SK-N-SH treated with all-trans-retinoic acid at 6 μM for 48 hours (cell line): ENCODE data around the gene INHBC.
"Not testable (repeated sequence)": the region's sequence is repeated elsewhere in the genome, so short reads cannot be mapped to it uniquely, and the experiment has no call there.

Experiments used
- ATAC-seq: fragments of 200-7000 bp; cut with Tn5 transposase; 3 replicates; pipeline ENCODE4 v1.9.1; 2020; ENCODE audit warnings: mild to moderate bottlenecking, moderate library complexity
- ARNTL ChIP-seq: fragments of 450-650 bp; formaldehyde crosslinking; IDR thresholded peaks from 2 replicates; pipeline ENCODE4 v1.5.0; 2020; ENCODE audit warnings: low read depth, mild to moderate bottlenecking, moderate library complexity, borderline replicate concordance
- BACH2 ChIP-seq: fragments of 250-450 bp; sonication (Bioruptor Pico); IDR thresholded peaks from 2 replicates; pipeline ENCODE4 v1.9.0; 2021; ENCODE audit warnings: mild to moderate bottlenecking, borderline replicate concordance
- CREB5 ChIP-seq: fragments of 250-450 bp; sonication (Bioruptor Pico); IDR thresholded peaks from 2 replicates; pipeline ENCODE4 v1.5.1; 2020; ENCODE audit warnings: low read depth, mild to moderate bottlenecking, moderate library complexity
- CSDC2 ChIP-seq: fragments of 250-450 bp; sonication (Bioruptor Pico); IDR thresholded peaks from 2 replicates; pipeline ENCODE4 v1.5.0; 2020; ENCODE audit warnings: mild to moderate bottlenecking, moderate library complexity
- CSRNP3 ChIP-seq: fragments of 250-450 bp; sonication (Bioruptor Pico); IDR thresholded peaks from 2 replicates; pipeline ENCODE4 v1.5.1; 2021; ENCODE audit warnings: mild to moderate bottlenecking, moderate library complexity
- ESRRG ChIP-seq: fragments of 250-450 bp; sonication (Bioruptor Pico); IDR thresholded peaks from 2 replicates; pipeline ENCODE4 v1.6.1; 2021; ENCODE audit warnings: mild to moderate bottlenecking
- ISL1 ChIP-seq: fragments of 250-450 bp; sonication (Bioruptor Pico); IDR thresholded peaks from 2 replicates; pipeline ENCODE4 v2.1.2; 2022; ENCODE audit warnings: mild to moderate bottlenecking, moderate library complexity
- OSR1 ChIP-seq: fragments of 250-450 bp; sonication (Bioruptor Pico); IDR thresholded peaks from 2 replicates; pipeline ENCODE4 v1.8.0; 2022; ENCODE audit warnings: moderate library complexity, mild to moderate bottlenecking, inconsistent platforms
- POU6F1 ChIP-seq: fragments of 250-450 bp; sonication (Bioruptor Pico); IDR thresholded peaks from 2 replicates; pipeline ENCODE4 v1.8.0; 2021; ENCODE audit warnings: low read depth, mild to moderate bottlenecking, moderate library complexity, borderline replicate concordance
- PPARA ChIP-seq: fragments of 250-450 bp; sonication (Bioruptor Pico); IDR thresholded peaks from 2 replicates; pipeline ENCODE4 v1.5.0; 2020; ENCODE audit warnings: mild to moderate bottlenecking, borderline replicate concordance
- RARB ChIP-seq: fragments of 250-450 bp; sonication (Bioruptor Pico); IDR thresholded peaks from 2 replicates; pipeline ENCODE4 v1.8.0; 2021; ENCODE audit warnings: mild to moderate bottlenecking, moderate library complexity
- SNAI2 ChIP-seq: fragments of 250-450 bp; sonication (Bioruptor Pico); IDR thresholded peaks from 2 replicates; pipeline ENCODE4 v1.5.0; 2020; ENCODE audit warnings: mild to moderate bottlenecking, moderate library complexity
- TCF4 ChIP-seq: fragments of 250-450 bp; sonication (Bioruptor Pico); IDR thresholded peaks from 2 replicates; pipeline ENCODE4 v1.8.0; 2021; ENCODE audit warnings: mild to moderate bottlenecking, moderate library complexity, borderline replicate concordance
- ZC3H10 ChIP-seq: fragments of 250-450 bp; sonication (Bioruptor Pico); IDR thresholded peaks from 2 replicates; pipeline ENCODE4 v1.5.1; 2021; ENCODE audit warnings: mild to moderate bottlenecking, moderate library complexity
- ZFP3 ChIP-seq: fragments of 250-450 bp; sonication (Bioruptor Pico); IDR thresholded peaks from 2 replicates; pipeline ENCODE4 v1.5.0; 2020; ENCODE audit warnings: mild to moderate bottlenecking, moderate library complexity
- ZFP30 ChIP-seq: fragments of 450-650 bp; formaldehyde crosslinking; IDR thresholded peaks from 2 replicates; pipeline ENCODE4 v1.5.0; 2022; ENCODE audit warnings: mild to moderate bottlenecking, moderate library complexity
- ZNF565 ChIP-seq: fragments of 450-650 bp; formaldehyde crosslinking; conservative IDR thresholded peaks from 2 replicates; pipeline ENCODE4 v1.5.0; 2020; ENCODE audit warnings: low read depth, mild to moderate bottlenecking, moderate library complexity
- TF ChIP-seq, protein P1 (sequence below): fragments of 250-450 bp; sonication (Bioruptor Pico); IDR thresholded peaks from 2 replicates; pipeline ENCODE4 v1.5.0; 2020; ENCODE audit warnings: mild to moderate bottlenecking, moderate library complexity

Gene INHBC

GRCh38 chr12:57404966-57405640 is 29.5 kb upstream of the INHBC start (continued):
- TF ChIP-seq POU6F1 (CRISPR knock-in tag) (no peak), ZFP30 (CRISPR knock-in tag) (no peak), CSDC2 (CRISPR knock-in tag) (no peak), CREB5 (CRISPR knock-in tag) (no peak), CSRNP3 (CRISPR knock-in tag) (no peak)
- TF ChIP-seq, all 23 proteins: peak for 0

DNA sequence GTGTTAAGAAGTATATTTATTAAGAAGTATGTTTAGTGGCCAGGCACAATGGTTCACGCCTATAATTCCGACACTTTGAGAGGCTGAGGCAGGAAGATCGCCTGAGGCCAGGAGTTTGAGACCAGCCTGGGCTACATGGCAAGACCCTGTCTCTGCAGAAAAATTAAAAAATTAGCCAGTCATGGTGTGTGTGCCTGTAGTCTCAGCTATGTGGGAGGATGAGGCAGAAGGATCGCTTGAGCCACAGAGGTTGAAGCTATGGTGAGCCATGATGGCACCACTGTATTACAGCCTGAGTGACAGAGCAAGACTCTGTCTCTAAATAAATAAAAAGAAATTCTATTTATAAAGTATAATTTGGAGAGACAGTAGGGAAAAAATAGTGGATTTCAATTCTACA is 24.1 kb upstream of the INHBC start:
- no peak for TF ChIP-seq ESRRG (CRISPR knock-in tag)
- ATAC-seq: no peak

GRCh38 chr12:57414160-57414559 is 20.4 kb upstream of the INHBC start:
- ATAC-seq: not testable (repeated sequence)

GRCh38 chr12:57415088-57415487 is 19.5 kb upstream of the INHBC start:
- no peak for ATAC-seq
- TF ChIP-seq ISL1 (CRISPR knock-in tag): no peak

DNA sequence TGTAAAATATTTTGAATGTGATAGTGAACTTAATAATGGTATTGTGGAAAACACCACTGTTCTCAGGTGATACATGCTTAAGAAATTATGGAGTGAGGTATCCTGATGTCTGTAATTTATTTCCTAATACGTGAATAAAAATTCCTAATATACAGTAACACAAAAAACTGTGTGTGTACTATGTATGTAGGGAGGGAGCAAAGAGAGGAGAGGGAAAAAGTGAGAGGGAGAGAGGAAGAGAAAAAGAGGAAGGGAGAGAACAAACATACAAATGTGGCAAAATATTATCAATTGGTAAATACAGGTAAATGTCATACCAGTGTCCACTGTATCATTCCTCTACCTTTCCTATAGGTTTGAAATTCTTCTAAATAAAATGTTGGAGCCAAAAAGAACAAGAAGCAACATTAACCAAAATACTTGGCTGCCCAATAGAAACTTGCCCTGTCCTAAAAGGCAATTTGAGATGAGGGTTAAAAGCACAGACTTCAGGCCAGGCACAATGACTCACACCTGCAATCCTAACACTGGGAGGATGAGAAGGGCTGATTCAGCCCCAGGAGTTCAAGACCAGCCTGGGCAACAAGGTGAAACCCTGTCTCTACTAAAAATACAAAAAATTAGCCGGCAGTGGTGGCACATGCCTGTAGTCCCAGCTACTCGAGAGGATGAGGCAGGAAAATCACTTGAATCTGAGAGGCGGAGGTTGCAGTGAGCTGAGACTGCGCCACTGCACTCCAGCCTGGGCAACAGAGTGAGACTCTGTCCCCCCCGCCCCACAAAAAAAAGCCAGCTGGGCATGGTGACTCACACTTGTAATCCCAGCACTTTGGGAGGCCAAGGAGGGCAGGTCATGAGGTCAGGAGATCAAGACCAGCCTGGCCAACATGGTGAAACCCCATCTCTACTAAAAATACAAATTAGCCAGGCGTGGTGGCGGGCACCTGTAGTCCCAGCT is 18.3 kb upstream of the INHBC start:
- ATAC-seq: peak; percentile 61

More for the DNA sequence above, 18.3 kb upstream of the INHBC start:
- no peak for TF ChIP-seq BACH2 (CRISPR knock-in tag)
- no peak for TF ChIP-seq TCF4 (CRISPR knock-in tag)
- TF ChIP-seq OSR1 (CRISPR knock-in tag): no peak
- no peak for TF ChIP-seq ARNTL (CRISPR knock-in tag)
- no peak for TF ChIP-seq CREB5 (CRISPR knock-in tag)
- TF ChIP-seq ZFP3: no peak
- TF ChIP-seq, protein P1, sequence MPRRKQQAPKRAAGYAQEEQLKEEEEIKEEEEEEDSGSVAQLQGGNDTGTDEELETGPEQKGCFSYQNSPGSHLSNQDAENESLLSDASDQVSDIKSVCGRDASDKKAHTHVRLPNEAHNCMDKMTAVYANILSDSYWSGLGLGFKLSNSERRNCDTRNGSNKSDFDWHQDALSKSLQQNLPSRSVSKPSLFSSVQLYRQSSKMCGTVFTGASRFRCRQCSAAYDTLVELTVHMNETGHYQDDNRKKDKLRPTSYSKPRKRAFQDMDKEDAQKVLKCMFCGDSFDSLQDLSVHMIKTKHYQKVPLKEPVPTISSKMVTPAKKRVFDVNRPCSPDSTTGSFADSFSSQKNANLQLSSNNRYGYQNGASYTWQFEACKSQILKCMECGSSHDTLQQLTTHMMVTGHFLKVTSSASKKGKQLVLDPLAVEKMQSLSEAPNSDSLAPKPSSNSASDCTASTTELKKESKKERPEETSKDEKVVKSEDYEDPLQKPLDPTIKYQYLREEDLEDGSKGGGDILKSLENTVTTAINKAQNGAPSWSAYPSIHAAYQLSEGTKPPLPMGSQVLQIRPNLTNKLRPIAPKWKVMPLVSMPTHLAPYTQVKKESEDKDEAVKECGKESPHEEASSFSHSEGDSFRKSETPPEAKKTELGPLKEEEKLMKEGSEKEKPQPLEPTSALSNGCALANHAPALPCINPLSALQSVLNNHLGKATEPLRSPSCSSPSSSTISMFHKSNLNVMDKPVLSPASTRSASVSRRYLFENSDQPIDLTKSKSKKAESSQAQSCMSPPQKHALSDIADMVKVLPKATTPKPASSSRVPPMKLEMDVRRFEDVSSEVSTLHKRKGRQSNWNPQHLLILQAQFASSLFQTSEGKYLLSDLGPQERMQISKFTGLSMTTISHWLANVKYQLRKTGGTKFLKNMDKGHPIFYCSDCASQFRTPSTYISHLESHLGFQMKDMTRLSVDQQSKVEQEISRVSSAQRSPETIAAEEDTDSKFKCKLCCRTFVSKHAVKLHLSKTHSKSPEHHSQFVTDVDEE (CRISPR knock-in tag): no peak
- TF ChIP-seq POU6F1 (CRISPR knock-in tag): no peak
- no peak for TF ChIP-seq ESRRG (CRISPR knock-in tag)
- no peak for TF ChIP-seq ZNF565 (CRISPR knock-in tag)
- no peak for TF ChIP-seq PPARA (CRISPR knock-in tag)
- no peak for TF ChIP-seq ISL1 (CRISPR knock-in tag)
- TF ChIP-seq ZC3H10: no peak
- TF ChIP-seq RARB (CRISPR knock-in tag): no peak
- TF ChIP-seq CSDC2 (CRISPR knock-in tag): no peak
- no peak for TF ChIP-seq SNAI2 (CRISPR knock-in tag)
